ENCODE data around the gene LMTK2. TPM values are rescaled to one million over a fixed set of nuclear protein-coding genes. Genes with fewer than 3 reads are reported as not detected.

The LMTK2 gene
- total RNA-seq, 1 experiment from 2014 or later, result 17.8 TPM

GRCh38 chr7:98088109-98088508 is 18.6 kb upstream of the LMTK2 start (continued):
- TF ChIP-seq CTCF (IDR thresholded peaks at IDR 0.05 in 2 of 3, conservative IDR thresholded peaks at IDR 0.05 in 1 of 3; ENCODE audit: borderline replicate concordance in 1 of 3, insufficient read depth in 1 of 3, low read depth in 2 of 3, low read length in 2 of 3), result no peak

GRCh38 chr7:98090116-98090515 is 16.5 kb upstream of the LMTK2 start:
- Histone ChIP-seq H3K79me2 (ENCODE audit: insufficient read depth, low read length) (no peaks in the 10 kb centered on the region), H3K4me1 (ENCODE audit: control insufficient read depth in 1 of 2, insufficient read depth in 2 of 2, low read length in 2 of 2) (no peaks in the 10 kb centered on the region), H3K4me3 (replicated peaks in 1 of 2; ENCODE audit: low read depth in 1 of 2, low read length in 2 of 2) (no peak overlapping the region), H3K4me2 (ENCODE audit: low read length) (no peak overlapping the region), H3K27ac (ENCODE audit: low read depth, low read length) (no peak overlapping the region), H3K9ac (ENCODE audit: low read length) (no peak overlapping the region), H3K9me2 (ENCODE audit: insufficient read depth) (no peaks in the 10 kb centered on the region), H4K20me1 (ENCODE audit: insufficient read depth) (no peaks in the 10 kb centered on the region), H2AFZ (ENCODE audit: low read depth, low read length, poor library complexity, severe bottlenecking) (no peak overlapping the region), H3K27me3 (ENCODE audit: insufficient read depth, low read length) (no peaks in the 10 kb centered on the region), H3K9me3 (ENCODE audit: control insufficient read depth in 1 of 2, insufficient read depth in 1 of 2, low read depth in 1 of 2, low read length in 2 of 2) (no peaks in the 10 kb centered on the region), H3K36me3 (ENCODE audit: control insufficient read depth in 1 of 2, insufficient read depth in 2 of 2, low read length in 2 of 2) (no peaks in the 10 kb centered on the region)
- DNase-seq (ENCODE audit: low read depth, low spot score) (no peak), ATAC-seq (no peak)
- TF ChIP-seq SP1 (IDR thresholded peaks at IDR 0.05; ENCODE audit: low read depth) (no peak), POLR2A (IDR thresholded peaks at IDR 0.05; ENCODE audit: borderline replicate concordance, extremely low read depth, insufficient read depth, insufficient read length) (no peak)
- no TSS peak for BruUV-seq (replicated peaks)
- ChIA-PET CTCF (no interaction called here), RAD21 (ENCODE audit: low non-redundant PET in 1 of 2, low total read pairs in 2 of 2, uncharacterized antibody in 2 of 2, unreplicated experiment in 2 of 2) (no interaction called here), POLR2A (no interaction called here)
- intact Hi-C loops (cut with micrococcal nuclease), result no loop called here

GRCh38 chr7:98091061-98091460 is 15.6 kb upstream of the LMTK2 start:
- ChIA-PET RAD21 (ENCODE audit: low non-redundant PET in 1 of 2, low total read pairs in 2 of 2, uncharacterized antibody in 2 of 2, unreplicated experiment in 2 of 2) (no interaction called here), POLR2A (no interaction called here), CTCF (no interaction called here)
- no peaks in the 10 kb centered on the region for H3K4me1 ChIP-seq (ENCODE audit: control insufficient read depth in 1 of 2, insufficient read depth in 2 of 2, low read length in 2 of 2)
- H3K4me2 ChIP-seq (ENCODE audit: low read length), result no peak overlapping the region
- no peaks in the 10 kb centered on the region for H3K9me3 ChIP-seq (ENCODE audit: control insufficient read depth in 1 of 2, insufficient read depth in 1 of 2, low read depth in 1 of 2, low read length in 2 of 2)
- no peaks in the 10 kb centered on the region for H4K20me1 ChIP-seq (ENCODE audit: insufficient read depth)
- intact Hi-C loops (cut with micrococcal nuclease), result no loop called here
- no peaks in the 10 kb centered on the region for H3K9me2 ChIP-seq (ENCODE audit: insufficient read depth)
- no peaks in the 10 kb centered on the region for H3K27me3 ChIP-seq (ENCODE audit: insufficient read depth, low read length)
- H2AFZ ChIP-seq (ENCODE audit: low read depth, low read length, poor library complexity, severe bottlenecking), result no peak overlapping the region
- ATAC-seq, result no peak
- BruUV-seq (replicated peaks), result no TSS peak
- no peaks in the 10 kb centered on the region for H3K36me3 ChIP-seq (ENCODE audit: control insufficient read depth in 1 of 2, insufficient read depth in 2 of 2, low read length in 2 of 2)
- no peak for TF ChIP-seq SP1 (IDR thresholded peaks at IDR 0.05; ENCODE audit: low read depth)
- no peak for TF ChIP-seq ZBTB33 (IDR thresholded peaks at IDR 0.05; ENCODE audit: extremely low read depth, insufficient replicate concordance, low read length)
- no peak for TF ChIP-seq ELF1 (IDR thresholded peaks at IDR 0.05; ENCODE audit: borderline replicate concordance, low read depth)
- TF ChIP-seq SIN3A (IDR thresholded peaks at IDR 0.05; ENCODE audit: low read depth), result no peak
- TF ChIP-seq ZNF274 (IDR thresholded peaks at IDR 0.05; ENCODE audit: low read depth, low read length), result no peak
- TF ChIP-seq EGR1 (IDR thresholded peaks at IDR 0.05; ENCODE audit: low read depth), result no peak
- no peak overlapping the region for H3K4me3 ChIP-seq (replicated peaks in 1 of 2; ENCODE audit: low read depth in 1 of 2, low read length in 2 of 2)
- no peak overlapping the region for H3K9ac ChIP-seq (ENCODE audit: low read length)
- no peaks in the 10 kb centered on the region for H3K79me2 ChIP-seq (ENCODE audit: insufficient read depth, low read length)
- DNase-seq (ENCODE audit: low read depth, low spot score), result no peak
- no peak overlapping the region for H3K27ac ChIP-seq (ENCODE audit: low read depth, low read length)

All from HCT116 (cell line).